ENCODE data around the gene PUM1.
"Not testable (repeated sequence)": the region's sequence is repeated elsewhere in the genome, so short reads cannot be mapped to it uniquely, and the experiment has no call there.

PUM1 gene

GRCh38 chr1:30957560-30958222 lies 107.8 kb downstream of the PUM1 start:
- DNase-seq (ENCODE audit: low read depth), result no peak

- DNase-seq (ENCODE audit: low read depth), result no peak
These were observed 110.0 kb downstream of the PUM1 start for GRCh38 chr1:30955448-30956015.

- no peak for DNase-seq (ENCODE audit: low read depth)
These were observed 111.8 kb downstream of the PUM1 start for GRCh38 chr1:30953685-30954084.

- no peak for DNase-seq (ENCODE audit: low read depth)
These were observed 113.4 kb downstream of the PUM1 start for GRCh38 chr1:30952098-30952497.

GRCh38 chr1:30950700-30951099 lies 114.8 kb downstream of the PUM1 start:
- DNase-seq (ENCODE audit: low read depth), result no peak

GRCh38 chr1:30950053-30950452 lies 115.5 kb downstream of the PUM1 start:
- no peak for DNase-seq (ENCODE audit: low read depth)

GRCh38 chr1:30949487-30949838 lies 116.1 kb downstream of the PUM1 start:
- not testable (repeated sequence) for DNase-seq (ENCODE audit: low read depth)

GRCh38 chr1:30948813-30949486 lies 116.6 kb downstream of the PUM1 start:
- DNase-seq (ENCODE audit: low read depth), result not testable (repeated sequence)

GRCh38 chr1:30948278-30948677 lies 117.2 kb downstream of the PUM1 start:
- DNase-seq (ENCODE audit: low read depth), result no peak

- DNase-seq (ENCODE audit: low read depth), result no peak
These were observed 118.3 kb downstream of the PUM1 start for GRCh38 chr1:30947212-30947611.

- DNase-seq (ENCODE audit: low read depth), result no peak
These were observed 123.1 kb downstream of the PUM1 start for GRCh38 chr1:30942326-30942963.

GRCh38 chr1:30940541-30940940 lies 125.0 kb downstream of the PUM1 start:
- DNase-seq (ENCODE audit: low read depth), result no peak

GRCh38 chr1:30936541-30937171 lies 128.9 kb downstream of the PUM1 start:
- no peak for DNase-seq (ENCODE audit: low read depth)

- DNase-seq (ENCODE audit: low read depth), result not testable (repeated sequence)
These were observed 129.8 kb downstream of the PUM1 start for GRCh38 chr1:30935758-30936157.

- DNase-seq (ENCODE audit: low read depth), result no peak
These were observed 130.9 kb downstream of the PUM1 start for GRCh38 chr1:30934613-30935012.

GRCh38 chr1:30933874-30934252 lies 131.7 kb downstream of the PUM1 start:
- no peak for DNase-seq (ENCODE audit: low read depth)

GRCh38 chr1:30930631-30931173 lies 134.8 kb downstream of the PUM1 start:
- no peak for DNase-seq (ENCODE audit: low read depth)

GRCh38 chr1:30929944-30930525 lies 135.5 kb downstream of the PUM1 start:
- no peak for DNase-seq (ENCODE audit: low read depth)

GRCh38 chr1:30929135-30929889 lies 136.2 kb downstream of the PUM1 start:
- DNase-seq (ENCODE audit: low read depth), result no peak

- DNase-seq (ENCODE audit: low read depth), result no peak
These were observed 136.8 kb downstream of the PUM1 start for GRCh38 chr1:30928789-30929134.

- DNase-seq (ENCODE audit: low read depth), result no peak
These were observed 137.3 kb downstream of the PUM1 start for GRCh38 chr1:30928171-30928570.

All from activated T-helper 9 cell treated with anti-CD3 and anti-CD28 coated beads, Interleukin-2, amount 50 U/mL, for 16 hours (primary cell).